Endothelial cell of umbilical vein (primary cell): ENCODE results near the gene GANC. TPM values are rescaled to one million over a fixed set of nuclear protein-coding genes. Genes with fewer than 3 reads are reported as not detected.
"Not testable (repeated sequence)": the region's sequence is repeated elsewhere in the genome, so short reads cannot be mapped to it uniquely, and the experiment has no call there.

Experiments used
- BruUV-seq: library from RNA; stranded (reverse); fragments of 400-500 nt; replicated peaks from 2 replicates; lab custom pipeline; 2021; lab: Mats Ljungman, UMichigan
- CTCF ChIA-PET: fragments of 300-600, 350-600 bp; sonication (Branson Sonifier 250); formaldehyde crosslinking; loops from one replicate; lab custom pipeline; 2021; ENCODE audit warnings: antibody characterized with exemption, inconsistent platforms; lab: Charles Lee
- POLR2A ChIA-PET: fragments of 300-600, 350-600 bp; sonication (Branson Sonifier 250); formaldehyde crosslinking; loops from one replicate; lab custom pipeline; 2021; ENCODE audit warnings: antibody characterized with exemption, inconsistent platforms; lab: Charles Lee
- DNase-seq: peaks from one replicate; pipeline ENCODE4 v3.0.0-alpha.2; 2011; ENCODE audit warnings: low read depth, low spot score
- FAIRE-seq: peaks from 2 replicates; lab custom pipeline; 2011; peaks lifted over from hg19 to GRCh38; lab: Jason Lieb, UNC
- H2AFZ ChIP-seq: 2 replicates; pipeline ENCODE4 v1.6.0; 2012; ENCODE audit warnings: low read depth, low read length, control low read depth, inconsistent platforms
- H3K27ac ChIP-seq: 2 replicates; pipeline ENCODE4 v1.5.1; 2011; ENCODE audit warnings: low read depth, mild to moderate bottlenecking, control low read depth, low read length, moderate library complexity; ENCODE audit not compliant: insufficient read depth
- H3K27me3 ChIP-seq, 2 experiments: 2 replicates each; pipeline versions ENCODE4 v1.6.0 to v1.6.1; 2011; ENCODE audit warnings: low read length in 2 of 2, mixed read lengths in 1 of 2; ENCODE audit not compliant: control insufficient read depth in 2 of 2, insufficient read depth in 2 of 2
- H3K36me3 ChIP-seq, 2 experiments: 2 replicates in 1 of 2; 3 replicates in 1 of 2; pipeline ENCODE4 v1.5.1; 2011; ENCODE audit warnings: low read length in 2 of 2, mild to moderate bottlenecking in 1 of 2, moderate library complexity in 1 of 2; ENCODE audit not compliant: control insufficient read depth in 2 of 2, insufficient read depth in 2 of 2; ENCODE audit errors: extremely low read depth in 1 of 2
- H3K4me1 ChIP-seq: 3 replicates; pipeline ENCODE4 v1.5.1; 2011; ENCODE audit warnings: mild to moderate bottlenecking, low read length; ENCODE audit not compliant: control insufficient read depth, insufficient read depth; ENCODE audit errors: extremely low read depth
- H3K4me2 ChIP-seq: 2 replicates; pipeline ENCODE4 v1.6.1; 2011; ENCODE audit warnings: low read length, control low read depth, mixed read lengths; ENCODE audit not compliant: insufficient read depth
- H3K4me3 ChIP-seq, 3 experiments: fragments of 200-600 bp in 1 of 3; sonication (generic), shearing (Covaris generic) in 1 of 3; replicated peaks in 1 of 3; 2 replicates each; pipeline ENCODE4 v1.5.1; 2011 to 2016; ENCODE audit warnings: control low read depth in 3 of 3, low read length in 3 of 3, mild to moderate bottlenecking in 2 of 3, inconsistent platforms in 1 of 3, low read depth in 1 of 3, moderate library complexity in 1 of 3; ENCODE audit not compliant: insufficient read depth in 1 of 3
- H3K79me2 ChIP-seq: 2 replicates; pipeline ENCODE4 v1.6.0; 2012; ENCODE audit warnings: low read length, inconsistent platforms; ENCODE audit not compliant: control insufficient read depth, insufficient read depth
- H3K9ac ChIP-seq: replicated peaks from 2 replicates; pipeline ENCODE3; 2011; ENCODE audit warnings: low read length, control low read depth; ENCODE audit not compliant: insufficient read depth; ENCODE audit errors: extremely low read depth
- H3K9me1 ChIP-seq: replicated peaks from 3 replicates; pipeline ENCODE4 v1.6.0; 2011; ENCODE audit warnings: mild to moderate bottlenecking, low read length; ENCODE audit not compliant: control insufficient read depth, insufficient read depth; ENCODE audit errors: extremely low read depth
- H3K9me3 ChIP-seq: replicated peaks from 2 replicates; pipeline ENCODE4 v1.5.1; 2012; ENCODE audit warnings: low read length, inconsistent platforms; ENCODE audit not compliant: control insufficient read depth, insufficient read depth
- H4K20me1 ChIP-seq: replicated peaks from 2 replicates; pipeline ENCODE3; 2011; ENCODE audit warnings: mild to moderate bottlenecking, low read length; ENCODE audit not compliant: control insufficient read depth, insufficient read depth; ENCODE audit errors: extremely low read depth
- CTCF ChIP-seq, 2 donors: IDR thresholded peaks; 1 replicate in 1 of 2; 2 replicates in 1 of 2; pipeline ENCODE4 v1.5.1; 2011; ENCODE audit warnings: low read length in 2 of 2, mild to moderate bottlenecking in 2 of 2, moderate library complexity in 2 of 2, control low read depth in 1 of 2, inconsistent platforms in 1 of 2, low read depth in 1 of 2; ENCODE audit not compliant: insufficient read depth in 1 of 2; ENCODE audit errors: extremely low read depth in 1 of 2
- EZH2 ChIP-seq: IDR thresholded peaks from 2 replicates; pipeline ENCODE4 v1.6.1; 2012; ENCODE audit warnings: borderline replicate concordance, low read depth, mild to moderate bottlenecking, moderate library complexity, low read length, inconsistent platforms; ENCODE audit not compliant: severe bottlenecking
- FOS ChIP-seq: IDR thresholded peaks from 2 replicates; pipeline ENCODE4 v1.6.1; 2011; ENCODE audit warnings: mild to moderate bottlenecking, low read length, moderate library complexity, borderline replicate concordance; ENCODE audit not compliant: insufficient read depth
- GATA2 ChIP-seq: IDR thresholded peaks from 2 replicates; pipeline ENCODE4 v1.7.0; 2011; ENCODE audit warnings: low read depth, mild to moderate bottlenecking, moderate library complexity, mixed read lengths, low read length; ENCODE audit not compliant: insufficient read length, insufficient read depth
- JUN ChIP-seq: IDR thresholded peaks from 2 replicates; pipeline ENCODE4 v1.6.1; 2011; ENCODE audit warnings: borderline replicate concordance, low read depth; ENCODE audit not compliant: insufficient read length, insufficient read depth
- MAX ChIP-seq: IDR thresholded peaks from 2 replicates; pipeline ENCODE4 v1.6.1; 2011; ENCODE audit not compliant: insufficient read depth, insufficient read length
- MYC ChIP-seq: IDR thresholded peaks from one replicate; pipeline ENCODE4 v1.6.1; 2011; ENCODE audit warnings: mild to moderate bottlenecking, low read depth, low read length
- POLR2A ChIP-seq: IDR thresholded peaks from 2 replicates; pipeline ENCODE4 v1.6.1; 2012; ENCODE audit warnings: low read depth, mild to moderate bottlenecking, control low read depth, low read length
- POLR2AphosphoS5 ChIP-seq: IDR thresholded peaks from 2 replicates; pipeline ENCODE4 v1.6.1; 2012; ENCODE audit warnings: low read depth, mild to moderate bottlenecking, control low read depth, low read length, moderate library complexity; ENCODE audit not compliant: insufficient read depth
- dilution Hi-C: fragments of 300-500 bp; cut with MboI; formaldehyde crosslinking; loops from one replicate; pipeline ENCODE4 v1.15.0; 2019; ENCODE audit warnings: low sequenced_read_pairs; ENCODE audit not compliant: extremely low pct_ligation_motif_present
- intact Hi-C: fragments of 100-400 bp; cut with micrococcal nuclease; formaldehyde crosslinking; loops from one replicate; pipeline ENCODE4 v1.10.0; 2022
- polyA plus RNA-seq, 4 experiments: library from polyadenylated mRNA; depleted of rRNA in 3 of 4; stranded (reverse) in 3 of 4; unstranded in 1 of 4; fragments of >200 nt; gene quantifications; 2 replicates each; pipeline versions ENCODE4 v1.2.1 to v1.2.3, GENCODE V29; 2011 to 2012; ENCODE audit warnings: missing spikeins in 1 of 4
- total RNA-seq: library from RNA; stranded (reverse); gene quantifications from 2 replicates; pipeline ENCODE4 v1.2.3, GENCODE V29; 2021

Gene GANC
- total and polyA plus RNA-seq, 2 donors (not counting 3 experiments of a cell fraction or from before 2014, with no cell fraction given), result 8.5 to 17.8 TPM

- Histone ChIP-seq H3K36me3 (peaks cover 12 to 24% of the 10 kb centered on the region in 2 experiments), H3K9me1 (no peaks in the 10 kb centered on the region), H3K79me2 (no peaks in the 10 kb centered on the region), H3K9ac (no peak overlapping the region), H3K9me3 (no peaks in the 10 kb centered on the region), H4K20me1 (no peaks in the 10 kb centered on the region), H3K27me3 (no peaks in the 10 kb centered on the region), H2AFZ (no peak overlapping the region), H3K4me2 (no peak overlapping the region), H3K4me3 (no peak overlapping the region), H3K4me1 (no peaks in the 10 kb centered on the region), H3K27ac (no peak overlapping the region)
- DNase-seq (no peak), FAIRE-seq (no peak)
- TF ChIP-seq EZH2 (no peak), GATA2 (no peak), POLR2AphosphoS5 (no peak), CTCF (IDR thresholded peaks at IDR 0.05; ENCODE audit: extremely low read depth in 1 of 2, insufficient read depth in 1 of 2, low read depth in 1 of 2, low read length in 2 of 2) (no peak), POLR2A (no peak), MAX (no peak), MYC (no peak), JUN (no peak), FOS (no peak)
- intact Hi-C loops, result no loop called here
- POLR2A ChIA-PET, result no interaction called here
- CTCF ChIA-PET, result interaction anchor here (0.9 to 1.7 kb wide), 5 partner anchors 11 to 423 kb away, joined by 3 to 7 read pairs (median 4); no protein-coding TSS in a partner anchor
- dilution Hi-C loops, result no loop called here
- no TSS peak for BruUV-seq
Observed at GRCh38 chr15:42228036-42228435, 45.0 kb upstream of the GANC start.

- H2AFZ ChIP-seq, H3K9me1 ChIP-seq, BruUV-seq, DNase-seq, H3K27me3 ChIP-seq, H4K20me1 ChIP-seq, FAIRE-seq, H3K9me3 ChIP-seq, intact Hi-C loops, H3K79me2 ChIP-seq, H3K27ac ChIP-seq, H3K4me1 ChIP-seq, H3K9ac ChIP-seq, dilution Hi-C loops, H3K4me3 ChIP-seq, H3K4me2 ChIP-seq: not testable (repeated sequence)
- peaks cover 9 to 27% of the 10 kb centered on the region in 2 experiments for H3K36me3 ChIP-seq
- CTCF ChIA-PET, result interaction anchor here (1.0 to 1.7 kb wide), 4 partner anchors 13 to 422 kb away, joined by 3 to 7 read pairs (median 4); no protein-coding TSS in a partner anchor
- POLR2A ChIA-PET, result interaction anchor here (0.6 kb wide), 1 partner anchor 1521 kb away, joined by 7 read pairs; no protein-coding TSS in a partner anchor
Observed at GRCh38 chr15:42228981-42229380, 44.0 kb upstream of the GANC start.
